Endothelial cell (in vitro differentiated cells): ENCODE data around the gene EPHA3. TPM values are rescaled to one million over a fixed set of nuclear protein-coding genes. Genes with fewer than 3 reads are reported as not detected.

Experiments used
- DNase-seq: peaks from one replicate; pipeline ENCODE4 v3.0.0; 2021; ENCODE audit warnings: low spot score
- H3K27ac Mint-ChIP-seq: one replicate; pipeline ENCODE4 v1.8.0; 2021; ENCODE audit warnings: mixed read lengths, inconsistent platforms; ENCODE audit not compliant: unreplicated experiment
- H3K27me3 Mint-ChIP-seq: one replicate; pipeline ENCODE4 v1.8.0; 2021; ENCODE audit warnings: mild to moderate bottlenecking, moderate library complexity, mixed read lengths, inconsistent platforms; ENCODE audit not compliant: unreplicated experiment
- H3K36me3 Mint-ChIP-seq: one replicate; pipeline ENCODE4 v1.8.0; 2021; ENCODE audit warnings: mild to moderate bottlenecking, low read depth, mixed read lengths, inconsistent platforms; ENCODE audit not compliant: unreplicated experiment
- H3K4me1 Mint-ChIP-seq: one replicate; pipeline ENCODE4 v1.8.0; 2021; ENCODE audit warnings: mild to moderate bottlenecking, mixed read lengths, inconsistent platforms; ENCODE audit not compliant: unreplicated experiment
- H3K4me3 Mint-ChIP-seq: one replicate; pipeline ENCODE4 v1.8.0; 2021; ENCODE audit warnings: mild to moderate bottlenecking, mixed read lengths, inconsistent platforms; ENCODE audit not compliant: unreplicated experiment
- H3K9me3 Mint-ChIP-seq: one replicate; pipeline ENCODE4 v1.8.0; 2021; ENCODE audit warnings: mixed read lengths, inconsistent platforms; ENCODE audit not compliant: unreplicated experiment
- CTCF ChIP-seq: fragments of 200-600 bp; sonication (generic); IDR thresholded peaks from one replicate; pipeline ENCODE4 v1.5.0; 2021; ENCODE audit warnings: antibody characterized with exemption; ENCODE audit not compliant: unreplicated experiment
- long read RNA-seq: library from polyadenylated mRNA; unstranded; transcript quantifications from one replicate; pipeline ENCODE4 v2.0.0, GENCODE V29; 2020; ENCODE audit not compliant: unreplicated experiment
- total RNA-seq: library from RNA; stranded (reverse); fragmentation: NEBNext Ultra II Directional; extraction: Animal tissue kit (Norgen Biotek cat#: 25700); gene quantifications from one replicate; pipeline ENCODE4 v1.2.1, GENCODE V29; 2021; ENCODE audit not compliant: unreplicated experiment

Gene EPHA3
- not detected for total RNA-seq
- long read RNA-seq = 0 reads

DNA sequence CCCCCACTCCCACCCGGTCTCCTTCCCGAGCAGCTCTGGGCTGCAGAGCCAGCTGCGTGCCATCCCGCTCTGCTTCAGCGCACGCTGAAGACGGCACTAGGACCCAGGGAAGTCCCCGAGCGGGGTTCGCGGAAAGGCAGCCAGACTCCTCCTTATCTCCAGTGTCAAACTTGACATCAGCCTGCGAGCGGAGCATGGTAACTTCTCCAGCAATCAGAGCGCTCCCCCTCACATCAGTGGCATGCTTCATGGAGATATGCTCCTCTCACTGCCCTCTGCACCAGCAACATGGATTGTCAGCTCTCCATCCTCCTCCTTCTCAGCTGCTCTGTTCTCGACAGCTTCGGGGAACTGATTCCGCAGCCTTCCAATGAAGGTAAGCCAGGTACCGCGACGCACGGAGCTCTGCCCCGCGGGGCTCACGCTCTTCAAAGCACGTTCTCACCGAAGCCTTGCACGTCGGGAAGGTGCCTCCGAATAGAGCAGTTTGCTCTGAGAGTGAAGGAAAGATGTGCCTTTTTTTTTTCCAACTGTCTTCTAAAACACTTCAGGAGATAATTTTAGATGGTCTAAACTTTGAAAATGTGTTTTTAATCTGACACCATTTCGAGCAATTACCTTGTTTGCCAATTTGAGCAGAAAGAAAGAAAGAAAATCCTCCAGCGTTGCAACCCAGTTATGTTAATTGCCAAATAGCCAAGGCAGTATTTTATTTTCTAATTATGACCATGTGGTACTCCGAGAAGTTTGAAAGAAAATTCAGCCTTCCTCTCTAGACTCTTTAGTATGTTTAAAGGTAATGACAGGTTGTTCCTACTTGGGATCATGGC lies at the start of gene EPHA3:
EPHA3 (plus strand) TSS at position 161 of the 830 bp plus-strand sequence; CDS start at position 289, 128 bp downstream.
- peaks cover 4% of the 10 kb centered on the region for H3K27me3 Mint-ChIP-seq
- no peak for TF ChIP-seq CTCF
- H3K9me3 Mint-ChIP-seq = no peaks in the 10 kb centered on the region
- peaks cover 9% of the 10 kb centered on the region for H3K4me1 Mint-ChIP-seq
- no peaks in the 10 kb centered on the region for H3K36me3 Mint-ChIP-seq
- no peak within 1 kb of the TSS for H3K27ac Mint-ChIP-seq
- H3K4me3 Mint-ChIP-seq = peak within 1 kb of the TSS; percentile 87
- DNase-seq = peak; percentile 65

DNA sequence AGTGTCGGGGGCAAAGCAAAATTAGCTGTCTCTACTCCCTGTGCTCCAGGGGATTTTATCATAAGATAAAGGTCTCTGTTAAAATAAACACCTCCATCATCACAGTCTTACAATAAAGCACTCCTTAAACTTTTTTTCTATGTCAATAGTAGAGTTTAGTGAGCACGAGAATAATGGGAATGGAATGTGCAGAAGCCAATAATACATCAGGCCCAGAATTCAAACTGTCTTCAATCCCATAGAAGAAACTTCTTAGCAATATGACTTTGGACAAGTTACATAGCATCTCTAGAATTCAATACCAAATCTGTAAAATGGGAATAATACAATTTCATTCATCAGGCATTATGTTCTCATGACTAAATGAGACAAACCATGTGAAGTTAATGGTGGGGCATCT lies 49.0 kb upstream of the EPHA3 start:
- Mint-ChIP-seq H3K27ac (no peak overlapping the region), H3K4me1 (no peaks in the 10 kb centered on the region), H3K9me3 (no peaks in the 10 kb centered on the region), H3K36me3 (no peaks in the 10 kb centered on the region), H3K4me3 (no peak overlapping the region), H3K27me3 (no peaks in the 10 kb centered on the region)
- TF ChIP-seq CTCF = no peak
- DNase-seq = no peak

GRCh38 chr3:89059211-89059925 lies 48.1 kb upstream of the EPHA3 start:
- no peak overlapping the region for H3K4me3 Mint-ChIP-seq
- no peaks in the 10 kb centered on the region for H3K9me3 Mint-ChIP-seq
- no peak for TF ChIP-seq CTCF
- H3K27ac Mint-ChIP-seq = no peak overlapping the region
- H3K36me3 Mint-ChIP-seq = no peaks in the 10 kb centered on the region
- DNase-seq = no peak
- H3K4me1 Mint-ChIP-seq = no peaks in the 10 kb centered on the region
- no peaks in the 10 kb centered on the region for H3K27me3 Mint-ChIP-seq

DNA sequence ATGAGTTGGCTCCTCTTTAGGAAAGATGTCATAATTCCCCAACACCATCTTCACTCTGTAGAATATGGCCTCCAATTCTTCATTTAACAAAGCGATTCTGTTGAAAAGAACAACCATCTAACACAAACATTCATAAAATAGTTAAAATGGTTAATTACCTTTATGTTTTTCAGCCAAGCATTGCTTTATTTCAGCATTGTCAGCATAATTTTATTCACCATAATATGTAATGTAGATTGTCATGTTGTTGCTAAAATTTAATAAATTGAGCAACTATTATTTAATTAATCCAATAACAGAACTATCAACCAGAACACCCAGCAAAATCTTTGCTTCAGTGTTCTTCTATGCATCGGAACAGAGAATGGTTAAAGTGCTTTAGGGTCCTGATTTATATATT lies 46.2 kb upstream of the EPHA3 start:
- Mint-ChIP-seq H3K4me1 (no peaks in the 10 kb centered on the region), H3K9me3 (no peaks in the 10 kb centered on the region), H3K4me3 (no peak overlapping the region), H3K27me3 (no peaks in the 10 kb centered on the region), H3K27ac (no peak overlapping the region), H3K36me3 (no peaks in the 10 kb centered on the region)
- TF ChIP-seq CTCF = no peak
- DNase-seq = no peak

DNA sequence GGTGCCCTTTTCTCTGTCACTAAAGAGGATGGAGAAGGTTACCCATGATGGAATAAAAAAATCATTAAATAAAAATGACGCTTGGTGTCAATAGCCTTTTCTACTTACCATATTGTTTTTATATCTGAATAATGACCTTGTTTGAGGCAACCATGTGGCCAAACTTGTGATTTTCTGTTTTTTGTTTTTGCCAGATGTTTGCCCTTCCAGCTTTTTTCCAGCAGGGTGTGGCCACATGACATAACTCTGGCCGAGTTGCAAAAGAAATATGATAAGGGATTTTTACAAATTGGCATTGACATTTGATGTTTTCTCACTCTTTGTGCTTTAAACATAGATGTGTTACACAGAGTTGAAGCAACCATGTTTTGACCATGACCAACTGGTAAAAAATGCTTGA lies 39.7 kb upstream of the EPHA3 start:
- no peaks in the 10 kb centered on the region for H3K36me3 Mint-ChIP-seq
- no peak overlapping the region for H3K27ac Mint-ChIP-seq
- no peaks in the 10 kb centered on the region for H3K27me3 Mint-ChIP-seq
- no peak overlapping the region for H3K4me3 Mint-ChIP-seq
- H3K4me1 Mint-ChIP-seq = no peaks in the 10 kb centered on the region
- no peak for DNase-seq
- no peaks in the 10 kb centered on the region for H3K9me3 Mint-ChIP-seq
- TF ChIP-seq CTCF = no peak
